Hepatocyte (in vitro differentiated cells): ENCODE data around the gene LY6G5B. TPM values are rescaled to one million over a fixed set of nuclear protein-coding genes. Genes with fewer than 3 reads are reported as not detected.

Experiments
- DNase-seq: peaks from one replicate; pipeline ENCODE4 v3.0.0-alpha.2; 2016; ENCODE audit warnings: low spot score
- H2AFZ ChIP-seq: fragments of 200-600 bp; sonication (generic); 2 replicates; pipeline ENCODE4 v1.6.0; 2016; ENCODE audit warnings: antibody characterized with exemption, mild to moderate bottlenecking
- H3K27ac ChIP-seq: fragments of 200-600 bp; sonication (generic); 2 replicates; pipeline ENCODE4 v1.5.1; 2016; ENCODE audit warnings: mild to moderate bottlenecking
- H3K27me3 ChIP-seq: fragments of 200-600 bp; sonication (generic); 2 replicates; pipeline ENCODE4 v1.6.1; 2016
- H3K36me3 ChIP-seq: fragments of 200-600 bp; sonication (generic); replicated peaks from 2 replicates; pipeline ENCODE4 v1.5.1; 2016; ENCODE audit warnings: low read depth; ENCODE audit not compliant: insufficient read depth
- H3K4me1 ChIP-seq: fragments of 200-600 bp; sonication (generic); 2 replicates; pipeline ENCODE4 v1.5.1; 2016; ENCODE audit warnings: mild to moderate bottlenecking, moderate library complexity; ENCODE audit not compliant: insufficient read depth
- H3K4me2 ChIP-seq: fragments of 200-600 bp; sonication (generic); 2 replicates; pipeline ENCODE4 v1.6.0; 2016
- H3K4me3 ChIP-seq: fragments of 200-600 bp; sonication (generic); 2 replicates; pipeline ENCODE4 v1.5.1; 2016; ENCODE audit warnings: mild to moderate bottlenecking
- H3K79me2 ChIP-seq: fragments of 200-600 bp; sonication (generic); 2 replicates; pipeline ENCODE4 v1.6.0; 2017; ENCODE audit warnings: mild to moderate bottlenecking
- H3K9me2 ChIP-seq: fragments of 200-600 bp; sonication (generic); replicated peaks from 2 replicates; pipeline ENCODE4 v1.6.0; 2017; ENCODE audit warnings: mild to moderate bottlenecking; ENCODE audit not compliant: insufficient read depth
- H3K9me3 ChIP-seq: fragments of 200-600 bp; sonication (generic); 2 replicates; pipeline ENCODE4 v1.5.1; 2016; ENCODE audit warnings: low read depth, mild to moderate bottlenecking
- H4K20me1 ChIP-seq: fragments of 200-600 bp; sonication (generic); 2 replicates; pipeline ENCODE4 v1.6.0; 2016; ENCODE audit warnings: mild to moderate bottlenecking; ENCODE audit not compliant: insufficient read depth, poor library complexity, severe bottlenecking
- CTCF ChIP-seq: fragments of 200-600 bp; sonication (generic); IDR thresholded peaks from 2 replicates; pipeline ENCODE4 v1.5.1; 2016; ENCODE audit warnings: antibody characterized with exemption, mild to moderate bottlenecking; ENCODE audit not compliant: poor library complexity
- EZH2 ChIP-seq: fragments of 200-600 bp; sonication (generic); IDR thresholded peaks from 2 replicates; pipeline ENCODE4 v1.6.1; 2016; ENCODE audit warnings: antibody characterized with exemption, mild to moderate bottlenecking, borderline replicate concordance
- EZH2phosphoT487 ChIP-seq: fragments of 200-600 bp; sonication (generic); IDR thresholded peaks from one replicate; pipeline ENCODE4 v1.6.1; 2018; ENCODE audit warnings: antibody characterized with exemption, mild to moderate bottlenecking, low read depth, moderate library complexity; ENCODE audit not compliant: unreplicated experiment, severe bottlenecking
- WGBS: methylation state at CpG from one replicate; pipeline ENCODE4 v1.1.6; 2016; ENCODE audit warnings: low lambda C conversion rate; ENCODE audit errors: missing lambda C conversion rate; 5-methylcytosine and 5-hydroxymethylcytosine counted together
- polyA plus RNA-seq: library from polyadenylated mRNA; unstranded; fragments of >200 nt; fragmentation: Nextera tagmentation; extraction: Ambion mirVana; gene quantifications from 2 replicates; pipeline ENCODE4 v1.2.1, GENCODE V29; 2016
- total RNA-seq: library from RNA; depleted of rRNA; stranded (reverse); fragments of >200 nt; gene quantifications from 2 replicates; pipeline ENCODE4 v1.2.3, GENCODE V29; 2014

LY6G5B gene
- total and polyA plus RNA-seq, 2 experiments from 2014 or later: 5.3 to 14.9 TPM

GRCh38 chr6:31627690-31628287 is 42.0 kb upstream of the LY6G5B start:
- peaks cover under 1% of the 10 kb centered on the region for H3K4me1 ChIP-seq
- no peak overlapping the region for H3K4me3 ChIP-seq
- peaks cover 42% of the 10 kb centered on the region for H3K79me2 ChIP-seq
- WGBS: 99% methylated on average over 18 of the region's 19 CpGs
- peaks cover 18% of the 10 kb centered on the region for H4K20me1 ChIP-seq
- no peaks in the 10 kb centered on the region for H3K9me3 ChIP-seq
- no peak overlapping the region for H3K4me2 ChIP-seq
- H3K36me3 ChIP-seq: no peaks in the 10 kb centered on the region
- H2AFZ ChIP-seq: no peak overlapping the region
- no peak for TF ChIP-seq EZH2phosphoT487
- no peak for TF ChIP-seq CTCF
- TF ChIP-seq EZH2: no peak
- no peaks in the 10 kb centered on the region for H3K27me3 ChIP-seq
- no peak for DNase-seq
- H3K9me2 ChIP-seq: no peaks in the 10 kb centered on the region
- H3K27ac ChIP-seq: no peak overlapping the region

- TF ChIP-seq CTCF (no peak), EZH2 (no peak), EZH2phosphoT487 (no peak)
- Histone ChIP-seq H4K20me1 (peaks cover 13% of the 10 kb centered on the region), H3K9me3 (no peaks in the 10 kb centered on the region), H3K4me3 (no peak overlapping the region), H3K36me3 (no peaks in the 10 kb centered on the region), H3K4me2 (no peak overlapping the region), H3K27me3 (no peaks in the 10 kb centered on the region), H2AFZ (no peak overlapping the region), H3K4me1 (no peaks in the 10 kb centered on the region), H3K9me2 (no peaks in the 10 kb centered on the region), H3K27ac (no peak overlapping the region), H3K79me2 (peaks cover 32% of the 10 kb centered on the region)
- WGBS: 97% methylated on average over 7 of the region's 7 CpGs
- no peak for DNase-seq
These were observed 40.8 kb upstream of the LY6G5B start for GRCh38 chr6:31629014-31629413.

GRCh38 chr6:31630177-31630934 is 39.4 kb upstream of the LY6G5B start:
- 96% methylated on average over 25 of the region's 25 CpGs for WGBS

More at GRCh38 chr6:31630177-31630934, 39.4 kb upstream of the LY6G5B start:
- Histone ChIP-seq H3K36me3 (no peaks in the 10 kb centered on the region), H3K27ac (no peak overlapping the region), H3K27me3 (no peaks in the 10 kb centered on the region), H3K9me3 (no peaks in the 10 kb centered on the region), H3K4me1 (no peaks in the 10 kb centered on the region), H4K20me1 (peaks cover 9% of the 10 kb centered on the region), H2AFZ (no peak overlapping the region), H3K4me2 (no peak overlapping the region), H3K4me3 (no peak overlapping the region), H3K9me2 (no peaks in the 10 kb centered on the region), H3K79me2 (peaks cover 22% of the 10 kb centered on the region)
- no peak for DNase-seq
- no peak for TF ChIP-seq EZH2
- no peak for TF ChIP-seq CTCF
- no peak for TF ChIP-seq EZH2phosphoT487
